GM15510 (cell line): ENCODE measurements around the gene CC2D2B.

Experiments used
- POLR2A ChIP-seq: IDR thresholded peaks from 3 replicates; pipeline ENCODE4 v1.6.1; 2011; ENCODE audit warnings: borderline replicate concordance; ENCODE audit not compliant: insufficient read length; ENCODE audit errors: extremely low read depth

The CC2D2B gene

GRCh38 chr10:96047004-96047649 lies 139.4 kb downstream of the CC2D2B start:
- TF ChIP-seq POLR2A, result no peak

GRCh38 chr10:96049340-96049739 lies 141.6 kb downstream of the CC2D2B start:
- no peak for TF ChIP-seq POLR2A

GRCh38 chr10:96053985-96054384 lies 146.2 kb downstream of the CC2D2B start:
- TF ChIP-seq POLR2A, result no peak

- TF ChIP-seq POLR2A, result no peak
Measured at GRCh38 chr10:96056787-96057186, 149.0 kb downstream of the CC2D2B start.

- TF ChIP-seq POLR2A, result no peak
Measured at GRCh38 chr10:96061232-96061631, 153.5 kb downstream of the CC2D2B start.

- TF ChIP-seq POLR2A, result no peak
Measured at GRCh38 chr10:96072674-96073073, 164.9 kb downstream of the CC2D2B start.

GRCh38 chr10:96073722-96074121 lies 165.9 kb downstream of the CC2D2B start:
- TF ChIP-seq POLR2A, result no peak

- TF ChIP-seq POLR2A, result no peak
Measured at GRCh38 chr10:96074776-96075175, 167.0 kb downstream of the CC2D2B start.

- TF ChIP-seq POLR2A, result no peak
Measured at GRCh38 chr10:96075977-96076376, 168.2 kb downstream of the CC2D2B start.

- TF ChIP-seq POLR2A, result no peak
Measured at GRCh38 chr10:96077156-96077555, 169.4 kb downstream of the CC2D2B start.

- no peak for TF ChIP-seq POLR2A
Measured at GRCh38 chr10:96082153-96082552, 174.4 kb downstream of the CC2D2B start.
